ENCODE results near the gene UPP1.

The UPP1 gene

GRCh38 chr7:48085942-48086341, 3.1 kb upstream of the UPP1 start:
- DNase-seq, result no peak

- DNase-seq, result peak; percentile 58
Measured at GRCh38 chr7:48087349-48087748, 1.7 kb upstream of the UPP1 start.

- peak; percentile 96 for DNase-seq
Measured at GRCh38 chr7:48088559-48089045, 463 bp upstream of the UPP1 start.

GRCh38 chr7:48090095-48090805, 1.2 kb downstream of the UPP1 start:
- DNase-seq, result no peak

GRCh38 chr7:48091506-48092433, 2.7 kb downstream of the UPP1 start:
- DNase-seq, result no peak

GRCh38 chr7:48094861-48095293, 5.8 kb downstream of the UPP1 start:
- peak; percentile 63 for DNase-seq

GRCh38 chr7:48096273-48096672, 7.2 kb downstream of the UPP1 start:
- no peak for DNase-seq

- DNase-seq, result no peak
Measured at GRCh38 chr7:48097521-48098231, 8.6 kb downstream of the UPP1 start.

GRCh38 chr7:48098846-48099245, 9.8 kb downstream of the UPP1 start:
- DNase-seq, result no peak

- DNase-seq, result no peak
Measured at GRCh38 chr7:48099781-48100180, 10.7 kb downstream of the UPP1 start.

- DNase-seq, result no peak
Measured at GRCh38 chr7:48101352-48101751, 12.3 kb downstream of the UPP1 start.

- DNase-seq, result no peak
Measured at GRCh38 chr7:48101968-48102367, 12.9 kb downstream of the UPP1 start.

- DNase-seq, result no peak
Measured at GRCh38 chr7:48102530-48102929, 13.5 kb downstream of the UPP1 start.

- DNase-seq, result no peak
Measured at GRCh38 chr7:48105045-48105444, 16.0 kb downstream of the UPP1 start.

- no peak for DNase-seq
Measured at GRCh38 chr7:48106906-48107659, 18.0 kb downstream of the UPP1 start.

GRCh38 chr7:48107926-48108472, 18.9 kb downstream of the UPP1 start:
- DNase-seq, result no peak

- DNase-seq, result no peak
Measured at GRCh38 chr7:48108959-48109847, 20.1 kb downstream of the UPP1 start.

- DNase-seq, result no peak
Measured at GRCh38 chr7:48109848-48110663, 21.0 kb downstream of the UPP1 start.

- no peak for DNase-seq
Measured at GRCh38 chr7:48110868-48111267, 21.8 kb downstream of the UPP1 start.

- DNase-seq, result no peak
Measured at GRCh38 chr7:48111596-48111995, 22.5 kb downstream of the UPP1 start.

Measured in NCI-H226 (cell line).